Chondrocyte (in vitro differentiated cells): ENCODE results near the gene CNPY4. TPM values are rescaled to one million over a fixed set of nuclear protein-coding genes. Genes with fewer than 3 reads are reported as not detected.

ENCODE experiments used
- DNase-seq: peaks from one replicate; pipeline ENCODE4 v3.0.0; 2021; ENCODE audit warnings: mixed read lengths, low spot score
- H3K27ac Mint-ChIP-seq: one replicate; pipeline ENCODE4 v1.8.0; 2021; ENCODE audit warnings: mild to moderate bottlenecking, moderate library complexity, mixed read lengths; ENCODE audit not compliant: unreplicated experiment
- H3K27me3 Mint-ChIP-seq: 2 replicates; pipeline ENCODE4 v1.8.0; 2021; ENCODE audit warnings: low read depth, mixed read lengths
- H3K36me3 Mint-ChIP-seq: 2 replicates; pipeline ENCODE4 v1.8.0; 2021; ENCODE audit warnings: low read depth, mixed read lengths
- H3K4me1 Mint-ChIP-seq: 2 replicates; pipeline ENCODE4 v1.8.0; 2021; ENCODE audit warnings: low read depth, mild to moderate bottlenecking, mixed read lengths
- H3K4me3 Mint-ChIP-seq: one replicate; pipeline ENCODE4 v1.8.0; 2021; ENCODE audit warnings: mild to moderate bottlenecking, moderate library complexity, mixed read lengths; ENCODE audit not compliant: unreplicated experiment
- H3K9me3 Mint-ChIP-seq: 2 replicates; pipeline ENCODE4 v1.8.0; 2021; ENCODE audit warnings: low read depth, mixed read lengths
- total RNA-seq: library from RNA; stranded (reverse); gene quantifications from 3 replicates; pipeline ENCODE4 v1.2.1, GENCODE V29; 2021
- TF ChIP-seq, protein P1 (sequence below): fragments of 200-600 bp; sonication (generic); IDR thresholded peaks from 2 replicates; pipeline ENCODE4 v1.5.0; 2021; ENCODE audit warnings: antibody characterized with exemption, mild to moderate bottlenecking, moderate library complexity

CNPY4 gene
- total RNA-seq, 1 donor from 2014 or later, result 31.5 TPM

DNA sequence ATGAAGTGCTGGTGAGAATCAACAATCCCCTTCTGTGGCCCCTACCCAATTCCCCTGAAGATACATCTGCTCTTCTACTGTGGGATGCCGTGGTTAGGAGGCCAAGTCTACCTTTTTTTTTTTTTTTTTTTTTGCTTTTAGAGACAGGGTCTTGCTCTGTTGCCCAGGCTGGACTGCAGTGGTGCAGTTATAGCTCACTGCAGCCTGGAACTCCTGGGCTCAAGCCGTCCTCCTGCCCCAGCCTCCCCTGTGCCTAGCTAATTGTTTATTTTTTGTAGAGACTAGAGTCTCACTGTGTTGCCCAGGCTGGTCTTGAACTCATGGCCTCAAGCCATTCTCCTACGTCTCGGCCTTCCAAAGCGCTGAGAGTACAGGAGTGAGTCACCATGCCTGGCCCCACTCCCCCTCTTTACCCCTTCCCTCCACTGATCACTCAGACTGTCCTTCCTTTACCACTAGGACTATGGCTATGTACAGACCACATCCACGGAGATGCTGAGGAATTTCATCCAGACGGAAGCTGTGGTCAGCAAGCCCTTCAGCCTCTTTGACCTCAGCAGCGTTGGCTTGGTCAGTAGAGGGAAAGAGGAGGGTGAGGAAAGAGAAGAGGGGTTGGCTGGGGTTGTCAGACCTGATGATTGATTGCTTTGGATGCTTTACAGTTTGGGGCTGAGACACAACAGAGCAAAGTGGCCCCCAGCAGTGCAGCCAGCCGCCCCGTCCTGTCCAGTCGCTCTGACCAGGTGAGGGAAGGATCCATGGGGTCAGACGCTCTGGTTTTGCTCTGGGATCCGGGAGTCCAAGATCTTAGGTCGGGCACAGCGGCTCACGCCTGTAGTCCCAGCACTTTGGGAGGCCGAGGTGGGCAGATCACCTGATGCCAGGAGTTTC lies 16.2 kb upstream of the CNPY4 start:
- DNase-seq, result no peak
- H3K36me3 Mint-ChIP-seq, result peaks cover 28% of the 10 kb centered on the region
- H3K27ac Mint-ChIP-seq, result peak overlapping the region; percentile 53
- TF ChIP-seq, protein P1, sequence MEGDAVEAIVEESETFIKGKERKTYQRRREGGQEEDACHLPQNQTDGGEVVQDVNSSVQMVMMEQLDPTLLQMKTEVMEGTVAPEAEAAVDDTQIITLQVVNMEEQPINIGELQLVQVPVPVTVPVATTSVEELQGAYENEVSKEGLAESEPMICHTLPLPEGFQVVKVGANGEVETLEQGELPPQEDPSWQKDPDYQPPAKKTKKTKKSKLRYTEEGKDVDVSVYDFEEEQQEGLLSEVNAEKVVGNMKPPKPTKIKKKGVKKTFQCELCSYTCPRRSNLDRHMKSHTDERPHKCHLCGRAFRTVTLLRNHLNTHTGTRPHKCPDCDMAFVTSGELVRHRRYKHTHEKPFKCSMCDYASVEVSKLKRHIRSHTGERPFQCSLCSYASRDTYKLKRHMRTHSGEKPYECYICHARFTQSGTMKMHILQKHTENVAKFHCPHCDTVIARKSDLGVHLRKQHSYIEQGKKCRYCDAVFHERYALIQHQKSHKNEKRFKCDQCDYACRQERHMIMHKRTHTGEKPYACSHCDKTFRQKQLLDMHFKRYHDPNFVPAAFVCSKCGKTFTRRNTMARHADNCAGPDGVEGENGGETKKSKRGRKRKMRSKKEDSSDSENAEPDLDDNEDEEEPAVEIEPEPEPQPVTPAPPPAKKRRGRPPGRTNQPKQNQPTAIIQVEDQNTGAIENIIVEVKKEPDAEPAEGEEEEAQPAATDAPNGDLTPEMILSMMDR, result no peak
- no peaks in the 10 kb centered on the region for H3K27me3 Mint-ChIP-seq
- peak overlapping the region; percentile 93 for H3K4me3 Mint-ChIP-seq
- H3K9me3 Mint-ChIP-seq, result no peaks in the 10 kb centered on the region
- peaks cover 37% of the 10 kb centered on the region for H3K4me1 Mint-ChIP-seq

DNA sequence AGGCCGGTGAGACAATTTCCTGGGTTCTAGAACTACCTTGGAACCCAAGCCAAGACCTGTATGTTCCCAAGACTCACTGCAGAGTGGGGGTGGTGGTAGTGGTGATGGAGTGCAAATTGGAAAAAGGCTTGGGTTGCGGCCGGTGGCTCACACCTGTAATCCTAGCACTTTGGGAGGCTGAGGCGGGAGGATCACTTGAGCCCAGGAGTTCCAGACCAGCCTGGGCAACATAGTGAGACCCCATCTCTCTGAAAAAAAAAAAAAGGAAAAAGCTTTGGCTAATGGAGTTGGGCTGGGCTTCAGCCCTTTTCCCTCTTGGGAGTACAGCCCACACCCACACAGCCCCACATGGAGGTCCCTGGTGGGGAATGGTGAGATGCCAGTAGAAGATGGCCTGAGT lies 13.9 kb upstream of the CNPY4 start:
- Mint-ChIP-seq H3K4me1 (peaks cover 17% of the 10 kb centered on the region), H3K9me3 (no peaks in the 10 kb centered on the region), H3K36me3 (peaks cover 22% of the 10 kb centered on the region), H3K27me3 (no peaks in the 10 kb centered on the region), H3K4me3 (no peak overlapping the region), H3K27ac (peak overlapping the region; percentile 27)
- DNase-seq, result no peak
- TF ChIP-seq, protein P1, result no peak

DNA sequence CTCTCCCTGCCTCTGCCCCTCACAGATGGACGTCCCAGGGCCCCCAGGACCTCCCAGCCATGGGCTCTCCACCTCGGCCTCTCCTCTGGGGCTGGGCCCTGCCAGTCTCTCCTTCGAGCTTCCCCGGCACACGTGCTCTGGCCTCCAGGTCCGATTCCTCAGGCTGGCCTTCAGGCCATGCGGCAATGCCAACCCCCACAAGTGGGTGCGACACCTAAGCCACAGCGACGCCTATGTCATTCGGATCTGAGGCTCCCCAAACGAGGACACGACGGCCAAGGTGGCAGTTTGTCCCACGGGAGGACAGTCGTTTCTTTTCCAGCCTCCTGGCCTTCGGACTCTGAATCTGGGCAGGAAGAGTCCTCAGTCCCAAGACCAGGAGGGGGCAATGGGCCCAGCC lies 12.8 kb upstream of the CNPY4 start:
- Mint-ChIP-seq H3K4me3 (no peak overlapping the region), H3K27me3 (no peaks in the 10 kb centered on the region), H3K27ac (no peak overlapping the region), H3K36me3 (peaks cover 30% of the 10 kb centered on the region), H3K9me3 (no peaks in the 10 kb centered on the region), H3K4me1 (peaks cover 17% of the 10 kb centered on the region)
- no peak for DNase-seq
- TF ChIP-seq, protein P1, result no peak

DNA sequence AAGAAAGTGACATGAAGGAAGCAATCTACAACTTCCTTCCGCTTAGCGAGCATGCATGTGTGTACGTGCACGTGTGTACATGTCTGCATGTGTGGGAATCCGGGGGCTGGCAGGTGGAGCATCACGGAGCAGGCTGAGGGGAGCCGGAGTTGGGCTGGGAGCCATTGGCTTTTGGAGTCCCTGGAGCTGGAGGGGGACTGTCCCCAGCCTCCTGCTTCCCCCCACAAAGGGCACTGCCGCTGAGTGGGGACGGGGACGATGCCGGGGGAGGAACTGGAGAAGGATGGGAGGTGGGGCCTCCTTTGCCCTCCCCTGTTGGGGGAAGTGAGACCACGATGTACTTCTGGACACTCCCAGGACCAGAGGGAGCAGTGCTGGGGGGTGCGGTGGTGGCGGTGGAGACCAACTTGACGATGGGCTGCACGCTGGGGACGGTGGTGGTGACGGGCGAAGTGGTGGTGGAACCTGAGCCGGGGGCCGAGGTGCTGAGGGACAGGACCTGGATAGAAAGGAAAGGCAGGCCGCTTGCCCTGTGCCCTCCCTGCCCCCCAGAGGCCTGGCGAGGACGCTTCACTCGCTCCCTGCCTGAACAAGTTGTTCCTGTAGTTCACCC lies 12.2 kb upstream of the CNPY4 start:
- no peak for DNase-seq
- H3K27me3 Mint-ChIP-seq, result no peaks in the 10 kb centered on the region
- H3K9me3 Mint-ChIP-seq, result no peaks in the 10 kb centered on the region
- H3K4me3 Mint-ChIP-seq, result no peak overlapping the region
- TF ChIP-seq, protein P1, result no peak
- peaks cover 30% of the 10 kb centered on the region for H3K36me3 Mint-ChIP-seq
- peaks cover 16% of the 10 kb centered on the region for H3K4me1 Mint-ChIP-seq
- H3K27ac Mint-ChIP-seq, result no peak overlapping the region

DNA sequence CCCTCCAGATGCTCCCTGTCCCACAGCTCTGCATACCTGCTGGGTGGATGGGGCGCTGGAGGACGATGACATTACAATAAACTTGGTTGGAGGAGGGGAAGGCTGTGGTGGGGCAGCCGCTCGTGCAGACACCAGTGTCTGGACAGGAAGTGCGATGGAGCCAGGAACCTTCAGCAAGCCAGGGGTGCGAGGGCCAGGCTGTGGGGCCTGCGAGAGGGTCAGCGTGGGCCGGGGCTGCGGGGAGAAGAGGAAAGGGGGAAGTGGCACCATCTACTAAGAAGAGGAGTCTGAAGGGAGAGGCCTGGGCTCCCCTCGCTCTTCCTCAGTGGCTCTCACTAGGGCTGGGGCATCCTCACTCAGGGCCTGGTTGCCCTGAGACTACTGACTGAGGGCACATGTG lies 11.5 kb upstream of the CNPY4 start:
- Mint-ChIP-seq H3K27me3 (no peaks in the 10 kb centered on the region), H3K4me1 (peaks cover 9% of the 10 kb centered on the region), H3K27ac (no peak overlapping the region), H3K9me3 (no peaks in the 10 kb centered on the region), H3K4me3 (no peak overlapping the region), H3K36me3 (peaks cover 33% of the 10 kb centered on the region)
- no peak for DNase-seq
- TF ChIP-seq, protein P1, result no peak
